GM19452 (cell line): ENCODE measurements around the gene TRIM37.

ENCODE experiments used
- ATAC-seq: cut with Tn5 transposase; IDR thresholded peaks from one replicate; pipeline ENCODE4 v1.9.1; 2021; ENCODE audit not compliant: unreplicated experiment

The TRIM37 gene

GRCh38 chr17:59037960-59038359 is 68.7 kb downstream of the TRIM37 start:
- ATAC-seq = no peak

GRCh38 chr17:59030811-59031210 is 75.9 kb downstream of the TRIM37 start:
- no peak for ATAC-seq

- no peak for ATAC-seq
Measured at GRCh38 chr17:59028328-59028727, 78.4 kb downstream of the TRIM37 start.

- no peak for ATAC-seq
Measured at GRCh38 chr17:59027750-59028149, 78.9 kb downstream of the TRIM37 start.

- no peak for ATAC-seq
Measured at GRCh38 chr17:59026176-59026939, 80.3 kb downstream of the TRIM37 start.

DNA sequence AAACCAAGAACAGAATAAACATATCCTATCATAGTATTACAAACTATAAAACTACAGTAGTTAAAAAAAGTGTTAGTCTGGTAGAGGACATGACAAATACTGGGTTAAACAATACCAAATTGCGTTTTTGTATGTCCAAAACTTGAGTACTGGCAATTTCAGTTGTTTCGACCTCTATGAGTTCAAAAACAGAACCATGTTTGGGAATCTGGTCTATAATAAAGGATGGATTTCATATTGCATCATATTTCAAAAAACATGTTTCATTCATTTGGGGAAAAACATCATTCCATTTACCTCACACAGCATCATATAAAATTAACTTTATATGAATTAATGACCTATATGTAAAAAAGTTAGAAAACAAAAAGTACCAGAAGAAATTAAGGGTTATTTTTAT is 81.8 kb downstream of the TRIM37 start:
- ATAC-seq = no peak

- ATAC-seq = no peak
Measured at GRCh38 chr17:59018019-59018418, 88.7 kb downstream of the TRIM37 start.

DNA sequence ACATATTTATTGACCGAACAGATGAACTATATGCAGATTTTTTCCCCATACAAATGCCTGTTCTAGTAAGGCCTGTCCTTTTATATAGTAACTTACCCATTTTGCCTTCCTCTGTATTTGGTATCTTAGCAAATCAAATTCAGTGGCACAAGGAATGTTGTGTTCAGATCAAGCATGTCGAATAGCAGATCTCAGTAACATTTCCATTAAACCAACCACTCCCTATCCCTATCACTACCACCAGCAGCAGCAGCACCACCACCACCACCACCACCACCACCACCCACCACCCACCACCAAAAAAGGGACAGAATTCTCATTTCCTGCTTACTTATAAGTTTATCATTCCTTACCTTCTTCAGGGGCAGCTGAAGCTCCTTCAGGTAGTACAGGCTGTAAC is 94.7 kb downstream of the TRIM37 start:
- ATAC-seq = no peak

GRCh38 chr17:59010026-59010425 is 96.7 kb downstream of the TRIM37 start:
- ATAC-seq = no peak

DNA sequence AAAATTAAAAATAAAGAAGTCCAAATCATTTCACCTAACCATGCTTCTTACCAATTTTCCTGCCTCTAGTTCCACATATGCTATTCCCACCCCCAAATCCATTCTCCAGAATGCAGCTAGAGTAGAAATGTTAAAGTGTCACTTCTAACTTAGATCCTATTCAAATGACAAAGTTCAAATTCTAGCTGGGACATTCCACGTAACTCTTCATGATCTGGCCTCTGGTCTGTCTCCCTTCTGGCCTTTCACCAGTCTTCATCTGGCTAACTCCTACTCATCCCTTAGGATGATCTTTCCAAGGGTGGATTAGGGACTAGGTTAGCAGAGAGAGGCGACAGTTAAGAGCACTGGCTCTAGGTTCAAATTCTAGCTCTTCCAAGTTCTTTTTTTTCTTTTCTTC is 97.9 kb downstream of the TRIM37 start:
- no peak for ATAC-seq

- ATAC-seq = no peak
Measured at GRCh38 chr17:59007995-59008394, 98.7 kb downstream of the TRIM37 start.

DNA sequence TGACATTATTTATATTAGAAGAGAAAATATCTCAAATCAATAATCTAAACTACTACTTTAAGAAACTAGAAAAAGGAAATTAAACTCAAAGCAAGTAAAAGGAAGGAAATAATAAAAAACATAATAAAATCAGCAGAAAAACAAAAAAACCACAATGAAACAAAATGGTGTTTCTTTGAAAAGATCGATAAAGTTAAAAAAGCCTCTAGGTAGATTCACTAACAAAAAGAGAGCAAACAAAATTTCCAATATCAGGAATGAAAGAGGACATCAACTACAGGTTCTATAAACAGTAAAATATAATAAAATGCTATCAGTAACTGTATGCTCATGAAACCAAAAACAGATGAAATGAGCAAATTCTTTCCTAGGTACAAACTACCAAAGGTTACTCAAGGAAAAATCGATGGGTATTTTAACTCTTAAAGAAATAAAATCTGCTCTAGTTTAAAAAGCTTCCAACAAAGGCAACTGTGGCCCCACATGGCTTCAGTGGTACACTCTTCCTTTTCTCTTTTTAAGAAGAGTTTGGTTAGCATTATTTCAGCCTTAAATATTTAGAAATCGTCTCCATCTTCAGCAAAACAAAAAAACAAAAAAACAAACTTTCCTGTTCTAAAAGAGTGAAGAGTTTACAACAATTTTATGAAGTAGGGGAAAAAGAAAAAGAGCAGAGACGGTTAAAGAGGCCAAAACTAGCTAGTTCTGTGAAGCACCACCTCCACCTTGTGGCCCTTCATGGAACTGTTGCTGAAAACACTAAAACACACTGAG is 102.2 kb downstream of the TRIM37 start:
- ATAC-seq = no peak

DNA sequence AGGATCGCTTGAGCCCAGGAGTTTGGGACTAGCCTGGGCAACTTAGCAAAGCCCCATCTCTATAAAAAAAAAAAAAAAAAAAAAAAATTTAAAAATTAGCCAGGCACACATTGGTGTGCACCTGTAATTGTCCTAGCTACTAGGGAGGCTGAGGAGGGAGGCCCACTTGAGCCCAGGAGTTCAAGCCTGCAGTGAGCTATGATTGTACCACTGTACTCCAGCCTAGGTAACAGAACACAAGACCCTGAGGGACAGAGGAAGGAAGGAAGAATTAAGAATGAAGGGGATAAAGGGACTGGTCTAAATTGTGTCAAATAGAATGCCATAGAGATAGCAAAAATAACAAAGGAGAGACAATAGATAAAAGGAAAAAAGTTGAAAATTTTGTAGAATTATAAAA is 102.8 kb downstream of the TRIM37 start:
- no peak for ATAC-seq

DNA sequence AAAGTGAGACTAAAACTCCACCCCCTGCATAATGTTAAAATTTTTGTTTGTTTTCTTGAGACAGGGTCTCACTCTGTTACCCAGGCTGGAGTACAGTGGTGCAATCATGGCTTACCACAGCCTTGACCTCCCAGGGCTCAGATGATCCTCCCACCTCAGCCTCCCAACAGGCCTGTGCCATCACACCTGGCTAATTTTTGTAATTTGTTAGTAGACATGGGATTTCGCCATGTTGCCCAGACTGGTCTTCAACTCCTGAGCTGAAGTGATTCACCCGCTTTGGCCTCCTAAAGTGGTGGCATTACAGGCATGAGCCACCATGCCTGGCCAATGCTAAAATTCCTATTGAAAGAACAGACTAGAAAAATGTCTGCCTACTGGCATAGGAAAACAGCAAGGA is 103.8 kb downstream of the TRIM37 start:
- no peak for ATAC-seq

DNA sequence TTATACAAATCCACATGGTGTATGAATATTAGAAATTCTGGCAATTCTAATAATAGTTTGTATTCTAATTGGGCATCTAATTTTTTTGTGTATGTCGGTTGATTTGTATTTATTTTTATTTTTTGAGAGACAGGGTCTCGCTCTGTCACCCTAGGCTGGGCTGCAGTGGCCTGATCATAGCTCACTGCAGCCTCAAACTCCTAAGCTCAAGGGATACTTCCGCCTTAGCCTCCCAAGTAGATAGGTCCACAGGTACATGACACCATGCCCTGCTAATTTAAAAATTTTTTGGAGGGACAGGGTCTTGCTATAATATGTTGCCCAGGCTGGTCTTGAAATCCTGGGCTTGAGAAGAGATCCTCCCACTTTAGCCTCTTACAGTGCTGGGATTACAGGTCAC is 104.6 kb downstream of the TRIM37 start:
- ATAC-seq = no peak

- peak; percentile 92 for ATAC-seq
Measured at GRCh38 chr17:59001158-59001814, 105.4 kb downstream of the TRIM37 start.

DNA sequence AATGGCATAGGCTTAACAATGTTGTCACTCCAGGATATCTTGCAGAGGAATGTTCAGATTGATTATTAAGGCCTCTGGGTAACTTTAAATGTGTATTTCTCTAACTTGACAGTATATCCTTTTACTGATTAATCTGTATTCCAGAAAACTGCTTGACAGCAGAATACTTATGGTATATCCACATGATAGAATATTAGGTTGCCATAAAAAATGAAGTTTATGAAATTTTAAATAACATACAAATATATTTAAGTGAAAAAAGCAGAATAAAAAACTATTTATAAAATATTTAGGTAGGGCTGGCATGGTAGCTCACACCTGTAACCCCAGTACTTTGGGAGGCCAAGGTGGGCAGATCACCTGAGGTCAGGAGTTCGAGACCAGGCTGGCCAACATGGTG is 106.7 kb downstream of the TRIM37 start:
- no peak for ATAC-seq

GRCh38 chr17:58999500-58999899 is 107.2 kb downstream of the TRIM37 start:
- no peak for ATAC-seq

DNA sequence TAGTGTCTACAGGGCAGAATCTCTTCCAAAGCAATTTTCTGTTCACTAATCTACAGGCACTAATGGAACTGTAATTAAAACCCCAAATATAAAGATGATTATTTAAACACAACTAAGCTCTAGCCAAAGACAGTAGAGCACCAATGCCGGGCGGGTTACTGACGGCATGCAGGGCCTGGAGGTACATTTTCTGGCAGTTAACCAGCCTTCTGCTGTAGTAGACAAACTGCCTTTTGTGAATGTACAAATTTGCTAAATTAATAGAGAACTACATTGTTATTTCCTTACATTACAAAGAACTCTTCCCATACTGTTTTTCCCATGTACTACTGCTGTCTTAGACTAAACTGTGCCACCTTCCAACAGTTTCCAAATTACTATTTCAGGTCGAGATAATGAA is 107.8 kb downstream of the TRIM37 start:
- ATAC-seq = no peak

DNA sequence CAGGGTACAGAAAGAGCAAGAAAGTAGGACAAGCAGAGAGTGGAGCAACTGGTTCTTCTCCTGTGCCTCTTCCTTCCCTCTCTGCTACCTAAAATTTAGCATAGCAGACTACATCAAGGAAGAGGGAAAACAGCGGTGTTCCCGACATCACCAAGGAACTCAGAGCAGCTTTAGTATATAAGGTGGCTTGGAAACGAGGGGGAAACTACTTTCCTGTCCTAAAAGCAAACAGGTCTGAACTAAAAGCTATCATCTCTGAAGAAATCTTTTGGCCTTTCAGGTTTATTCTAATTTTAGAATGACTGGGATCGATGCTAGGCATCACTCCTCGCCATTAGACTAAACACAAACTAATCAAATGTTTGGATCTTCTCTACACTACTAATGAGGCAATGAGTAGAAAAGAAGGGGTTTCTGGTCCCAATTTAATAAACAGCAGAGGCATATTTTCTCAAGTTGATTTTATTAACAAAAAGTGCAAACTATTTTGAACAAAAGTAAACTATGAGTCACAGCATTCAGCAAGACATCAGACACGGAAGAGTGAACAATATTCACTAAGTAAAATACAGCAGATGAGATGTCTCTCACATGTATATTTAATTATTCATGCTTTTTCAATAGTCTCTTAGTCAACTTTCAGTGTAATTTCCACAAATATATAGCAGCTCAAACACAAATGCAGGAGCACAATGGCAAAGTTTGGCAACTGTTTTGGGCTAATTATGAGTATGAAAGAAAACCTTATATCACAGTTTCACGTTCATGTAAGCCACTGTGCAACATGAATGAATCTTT is 108.7 kb downstream of the TRIM37 start:
- no peak for ATAC-seq

DNA sequence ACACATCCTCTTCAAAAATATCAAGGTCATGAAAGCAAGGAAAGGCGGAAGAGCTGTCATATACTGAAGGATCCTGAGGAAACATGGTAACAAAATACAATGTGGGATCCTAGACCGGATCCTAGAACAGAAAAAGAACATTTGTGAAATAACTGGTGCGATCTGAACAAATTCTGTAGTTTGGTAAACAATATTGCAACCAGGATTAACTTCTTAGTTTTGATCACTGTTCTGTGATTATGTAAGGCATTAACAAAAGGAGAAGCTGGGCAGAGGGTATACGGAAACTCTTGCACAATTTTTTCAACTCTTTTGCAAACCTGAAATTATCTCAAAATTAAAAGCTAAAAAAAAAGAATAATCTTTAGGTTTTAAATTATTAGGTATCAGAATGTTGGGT is 109.7 kb downstream of the TRIM37 start:
- ATAC-seq = no peak
